ENCODE results near the gene TRIM45. TPM values are rescaled to one million over a fixed set of nuclear protein-coding genes. Genes with fewer than 3 reads are reported as not detected.

Gene TRIM45
- total and polyA plus RNA-seq, 2 of the 13 experiments (the other 11 are each of a cell fraction or from before 2014, with no cell fraction given): 1.9 to 2.3 TPM

- no peaks in the 10 kb centered on the region for H3K36me3 ChIP-seq (replicated peaks in 1 of 2; ENCODE audit: control insufficient read depth in 1 of 2, insufficient read depth in 2 of 2, low read length in 2 of 2)
- no peak overlapping the region for H3K9ac ChIP-seq (ENCODE audit: insufficient read depth, low read depth, low read length)
- no TSS peak for BruUV-seq (replicated peaks)
- in situ Hi-C loops (cut with HindIII; ENCODE audit: extremely low pct_ligation_motif_present, low pct_unique_long_range_greater_than_20kb) (loop anchor here (25.0 kb wide), 1 partner anchor 160 kb away; no protein-coding TSS in a partner anchor), intact Hi-C loops (cut with micrococcal nuclease; ENCODE audit: unreplicated experiment) (loop anchor here (1.0 to 10.0 kb wide), 3 partner anchors 59 to 237 kb away; partner anchors contain the start of gene MAN1A2)
- no peaks in the 10 kb centered on the region for H3K27me3 ChIP-seq (ENCODE audit: control insufficient read depth in 1 of 2, insufficient read depth in 2 of 2, low read length in 2 of 2)
- DNase-seq (ENCODE audit: low spot score) (no peak), FAIRE-seq (no peak), ATAC-seq (no peak)
- H3K79me2 ChIP-seq (ENCODE audit: insufficient read depth, low read length): no peaks in the 10 kb centered on the region
- no peak overlapping the region for H3K4me3 ChIP-seq (replicated peaks in 1 of 3; ENCODE audit: insufficient read depth in 1 of 3, low read depth in 2 of 3, low read length in 3 of 3)
- no peaks in the 10 kb centered on the region for H3K9me3 ChIP-seq (ENCODE audit: low read length)
- POLR2A ChIA-PET: no interaction called here
- H3K27ac ChIP-seq (ENCODE audit: extremely low read length, insufficient read depth, low read length): no peak overlapping the region
- CTCF ChIA-PET (ENCODE audit: low intra/inter-chr PET ratio, low total read pairs): interaction anchor here (2.0 kb wide), 1 partner anchor 59 kb away, joined by 23 read pairs; no protein-coding TSS in a partner anchor
- no peak for TF ChIP-seq FOSL2 (CRISPR knock-in tag; IDR thresholded peaks at IDR 0.05)
- TF ChIP-seq HNF4A (CRISPR knock-in tag; IDR thresholded peaks at IDR 0.05): no peak
- TF ChIP-seq CEBPZ (IDR thresholded peaks at IDR 0.05; ENCODE audit: low read length): no peak
- TF ChIP-seq RXRA (CRISPR knock-in tag; IDR thresholded peaks at IDR 0.05): no peak
- no peak for TF ChIP-seq MATR3 (CRISPR knock-in tag; IDR thresholded peaks at IDR 0.05)
- TF ChIP-seq ZNF850 (CRISPR knock-in tag; conservative IDR thresholded peaks at IDR 0.05): no peak
- no peak for TF ChIP-seq ZNF569 (CRISPR knock-in tag; IDR thresholded peaks at IDR 0.05; ENCODE audit: borderline replicate concordance)
- TF ChIP-seq CSRNP1 (CRISPR knock-in tag; IDR thresholded peaks at IDR 0.05): no peak
- no peak for TF ChIP-seq RFX3 (CRISPR knock-in tag; IDR thresholded peaks at IDR 0.05)
- no peak for TF ChIP-seq ZNF614 (CRISPR knock-in tag; IDR thresholded peaks at IDR 0.05; ENCODE audit: borderline replicate concordance)
- no peak for TF ChIP-seq ZNF101 (CRISPR knock-in tag; IDR thresholded peaks at IDR 0.05; ENCODE audit: borderline replicate concordance, low read depth)
- no peak overlapping the region for H3K4me2 ChIP-seq (ENCODE audit: low read depth, low read length)
- H3K4me1 ChIP-seq (ENCODE audit: insufficient read depth, low read length): no peaks in the 10 kb centered on the region
- H4K20me1 ChIP-seq (ENCODE audit: insufficient read depth, low read length): no peaks in the 10 kb centered on the region
- H2AFZ ChIP-seq (ENCODE audit: low read length): no peak overlapping the region
These were observed 6.2 kb upstream of the TRIM45 start for GRCh38 chr1:117127795-117128194.

Measured in HepG2 (cell line).